OCI-LY7 (cell line): ENCODE results near the gene STAC.

ENCODE experiments used
- CTCF ChIP-seq: fragments of 200-600 bp; sonication (generic); conservative IDR thresholded peaks from 2 replicates; pipeline ENCODE4 v1.5.1; 2014; ENCODE audit warnings: mild to moderate bottlenecking, antibody characterized with exemption, low read length, moderate library complexity, mixed read lengths
- EZH2phosphoT487 ChIP-seq: fragments of 200-600 bp; sonication (generic); IDR thresholded peaks from 2 replicates; pipeline ENCODE4 v1.6.1; 2018; ENCODE audit warnings: low read depth, borderline replicate concordance, mild to moderate bottlenecking, mixed run types, antibody characterized with exemption, low read length, moderate library complexity, mixed read lengths

GRCh38 chr3:36488077-36488789 is 107.9 kb downstream of the STAC start:
- no peak for TF ChIP-seq CTCF
- no peak for TF ChIP-seq EZH2phosphoT487
